NCI-H460 (cell line): ENCODE results near the gene SMIM13. TPM values are rescaled to one million over a fixed set of nuclear protein-coding genes. Genes with fewer than 3 reads are reported as not detected.

Source experiments
- DNase-seq: peaks from one replicate; pipeline ENCODE4 v3.0.0-alpha.2; 2016; ENCODE audit warnings: low read depth; ENCODE audit errors: extremely low read depth
- polyA plus RNA-seq: library from polyadenylated mRNA; depleted of rRNA; stranded (reverse); fragments of >200 nt; gene quantifications from 2 replicates; pipeline ENCODE4 v1.2.3, GENCODE V29; 2014; cell fraction: nucleus; rRNA removed
- total RNA-seq: library from RNA; depleted of rRNA; stranded (reverse); fragments of >200 nt; shearing (Covaris generic); gene quantifications from 2 replicates; pipeline ENCODE4 v1.2.3, GENCODE V29; 2014; rRNA removed

Gene SMIM13
- total RNA-seq = 38.5 and 38.9 TPM in 2 replicates
- 9.4 and 12.7 TPM in 2 replicates for polyA plus RNA-seq

DNA sequence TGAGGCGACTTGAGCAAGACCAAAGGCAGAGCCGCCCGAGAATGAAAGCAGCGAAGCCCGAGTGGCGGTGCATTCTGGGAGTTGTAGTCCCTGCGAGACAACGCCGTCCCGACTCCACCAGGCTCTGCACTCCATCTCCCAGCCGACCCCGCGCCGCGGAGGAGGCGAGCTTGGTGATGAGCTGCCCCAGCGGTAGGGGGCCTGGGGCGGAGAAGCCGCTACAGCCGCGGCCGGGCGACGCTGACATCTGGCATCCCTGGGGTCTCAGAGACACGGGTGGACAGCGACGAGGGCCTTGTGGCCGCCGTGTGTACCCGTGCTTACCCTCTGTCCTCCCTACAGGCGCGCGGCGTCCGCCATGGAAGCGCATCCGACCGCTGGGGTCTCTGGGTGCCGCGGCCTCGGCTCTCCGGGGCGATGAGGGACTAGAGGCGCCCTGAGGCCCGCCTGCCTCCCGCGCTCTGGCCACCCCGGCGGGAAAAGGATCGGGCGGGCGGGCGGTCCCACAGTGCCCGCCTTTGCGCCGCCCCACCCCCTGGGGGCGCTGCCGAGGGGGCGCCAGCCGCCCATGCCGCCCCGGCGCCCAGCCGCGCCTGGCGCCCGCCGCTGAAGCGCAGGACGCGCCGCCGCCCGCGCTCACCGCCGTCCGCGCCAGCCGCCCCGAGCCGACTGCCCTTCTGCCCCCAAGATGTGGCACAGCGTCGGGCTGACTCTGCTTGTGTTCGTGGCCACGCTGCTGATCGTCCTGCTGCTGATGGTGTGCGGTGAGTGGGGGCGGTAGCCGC, at the start of gene SMIM13:
Gene SMIM13 (plus strand): TSS at position 209 of the 785 bp plus-strand sequence. CDS start 480 bp downstream, at position 689.
- DNase-seq = peak; percentile 93

DNA sequence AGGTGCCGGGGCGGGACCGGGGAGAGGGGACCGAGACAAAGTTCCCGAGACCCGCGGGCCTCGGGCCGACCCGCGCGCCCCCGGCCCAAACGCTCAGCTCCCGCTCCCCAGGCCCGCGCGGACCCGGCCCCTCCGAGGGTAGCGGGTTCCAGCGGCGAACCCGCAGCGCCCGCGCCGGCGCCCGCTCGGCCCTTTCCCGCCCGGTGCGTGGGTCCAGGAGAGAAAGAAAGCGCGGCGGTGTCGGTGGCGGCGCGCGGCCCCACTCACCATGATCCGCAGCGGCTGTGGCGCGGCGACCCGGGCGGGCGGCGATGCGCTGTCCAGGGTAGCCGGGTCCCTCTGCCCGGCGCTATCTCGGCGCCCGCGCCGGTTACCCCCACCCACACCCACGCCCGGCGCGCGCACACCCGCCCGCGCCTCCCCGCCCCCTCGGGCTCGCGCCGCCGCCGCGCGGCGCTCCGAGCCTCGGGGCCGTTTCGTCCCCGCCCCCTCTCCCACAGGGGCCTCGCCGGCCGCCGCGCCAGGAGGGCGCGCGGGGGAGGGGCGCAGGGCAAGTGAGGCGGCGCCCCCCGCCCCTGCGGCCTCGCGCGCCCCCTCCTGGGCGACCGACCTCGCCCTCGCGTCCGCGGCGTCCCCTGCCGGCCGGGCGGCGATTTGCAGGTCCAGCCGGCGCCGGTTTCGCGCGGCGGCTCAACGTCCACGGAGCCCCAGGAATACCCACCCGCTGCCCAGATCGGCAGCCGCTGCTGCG, 49.5 kb upstream of the SMIM13 start, which contains the start of gene ELOVL2:
Gene ELOVL2 (minus strand): TSS at position 345 of the 751 bp plus-strand sequence. CDS start 75 bp downstream, at position 270.
- peak; percentile 28 for DNase-seq

DNA sequence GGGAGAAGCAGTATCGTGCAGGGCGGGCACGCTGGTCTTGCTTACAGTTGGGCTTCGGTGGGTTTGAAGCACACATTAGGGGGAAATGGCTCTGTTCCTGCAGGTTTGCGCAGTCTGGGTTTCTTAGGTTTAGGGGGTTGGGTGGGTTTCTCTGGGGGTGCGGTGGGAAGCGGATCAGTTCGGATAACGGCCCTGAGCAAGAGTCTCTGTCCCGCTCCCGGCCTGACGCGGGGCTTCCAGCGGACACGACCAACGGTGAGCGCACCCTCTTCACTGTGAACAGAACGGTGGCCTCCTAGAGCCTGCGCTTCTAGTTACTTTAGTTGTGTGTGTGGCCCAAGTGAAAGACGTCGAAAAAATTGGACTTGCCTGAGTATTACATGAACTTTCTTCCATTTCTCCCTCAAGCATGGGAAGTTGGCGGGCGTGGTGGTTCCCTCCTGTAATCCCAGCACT, 48.9 kb upstream of the SMIM13 start:
- DNase-seq = no peak

DNA sequence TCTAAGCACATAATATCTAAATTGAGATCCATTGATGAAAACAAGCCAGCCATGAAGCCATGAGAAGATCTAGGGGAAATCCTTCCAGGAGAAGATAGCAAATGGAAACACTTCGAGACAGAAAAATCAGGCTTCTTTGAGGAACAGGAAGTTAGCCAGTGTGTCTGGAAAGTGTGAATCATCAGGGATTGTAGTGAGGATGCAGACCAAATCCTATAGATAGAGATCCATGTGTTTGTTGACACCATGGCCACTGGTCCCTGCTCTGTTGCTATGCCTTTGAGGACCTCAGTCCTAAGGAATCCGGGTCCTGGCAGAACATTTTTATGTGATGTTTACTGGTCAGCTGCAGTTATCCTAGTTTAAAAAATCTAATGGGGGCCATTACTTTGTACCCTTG, 42.9 kb upstream of the SMIM13 start:
- DNase-seq = no peak

DNA sequence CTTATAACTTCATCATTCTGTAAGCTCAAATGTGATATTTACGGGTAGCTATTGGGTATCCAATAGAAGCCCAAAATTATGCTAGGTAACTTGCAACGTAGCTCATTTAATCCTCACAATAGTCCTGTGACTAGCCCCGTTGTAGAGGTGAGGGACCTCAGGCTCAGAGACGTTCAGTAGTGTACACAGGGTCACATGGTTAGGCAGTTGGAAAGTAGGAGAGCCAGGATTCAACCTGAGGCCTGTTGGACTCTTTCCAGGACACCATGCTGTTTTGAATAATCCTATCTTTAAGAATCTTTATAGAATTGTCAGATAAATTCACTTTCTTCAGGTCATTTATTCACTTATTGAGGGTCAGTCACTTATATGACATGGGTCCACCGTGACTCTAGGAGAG, 40.3 kb upstream of the SMIM13 start:
- DNase-seq = no peak

DNA sequence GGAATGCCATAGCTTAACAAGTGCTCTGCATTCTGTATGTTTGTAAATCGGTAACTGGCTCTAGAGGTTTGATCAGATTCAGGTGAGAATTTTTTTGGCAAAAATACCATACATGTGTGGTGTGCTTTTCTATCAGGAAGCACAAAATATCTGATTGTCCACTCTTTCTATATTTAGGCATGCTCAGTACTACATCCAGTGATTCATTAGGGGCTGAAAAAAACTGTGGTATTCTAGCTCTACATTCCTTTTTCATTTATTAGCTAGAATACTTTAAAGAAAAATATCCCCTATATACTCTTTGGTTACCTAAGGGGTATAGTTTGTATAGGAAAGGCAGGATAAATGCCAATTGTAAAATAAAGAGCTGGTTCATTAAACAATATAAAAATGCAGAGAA, 38.9 kb upstream of the SMIM13 start:
- no peak for DNase-seq

DNA sequence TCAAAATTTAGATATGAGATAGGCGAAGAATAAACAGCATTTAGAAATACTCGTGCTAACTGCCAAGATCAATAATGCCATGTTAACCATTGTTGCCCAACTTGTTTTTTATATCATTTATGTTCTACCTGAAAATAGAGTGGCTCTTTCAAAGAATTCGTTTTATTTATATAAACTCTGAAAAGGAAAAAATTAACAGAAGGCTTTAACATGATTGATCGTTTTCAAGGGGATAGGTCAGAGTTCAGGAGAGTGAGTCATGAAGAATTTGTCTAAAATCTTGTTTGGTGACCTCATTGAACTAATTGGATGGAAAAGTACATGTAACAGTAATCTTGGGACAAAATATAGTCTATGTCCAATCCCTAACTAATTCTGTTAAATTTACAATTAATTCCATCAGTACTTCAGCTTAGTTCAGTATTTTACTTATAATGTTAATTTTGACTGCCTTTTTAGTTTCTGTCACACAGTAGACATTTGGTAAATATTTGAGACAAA, 38.5 kb upstream of the SMIM13 start:
- no peak for DNase-seq

DNA sequence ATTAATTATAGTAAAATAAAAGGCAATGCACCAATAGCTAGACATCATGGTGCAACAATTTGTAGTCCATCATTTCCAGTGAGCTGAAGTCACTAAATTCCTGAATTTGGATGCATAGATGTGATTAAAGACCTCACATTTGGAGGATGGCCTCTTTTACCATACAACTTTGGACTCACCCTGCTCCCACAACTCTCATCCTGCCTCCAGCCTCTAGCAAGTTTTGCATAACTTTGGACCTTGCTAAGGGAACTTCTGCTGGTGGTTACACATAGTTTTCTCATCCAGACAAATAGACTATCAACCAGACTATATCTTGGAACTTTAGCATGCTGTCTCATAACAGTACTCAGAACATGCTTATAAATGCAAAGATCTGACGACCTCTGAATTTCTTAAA, 36.8 kb upstream of the SMIM13 start:
- no peak for DNase-seq

DNA sequence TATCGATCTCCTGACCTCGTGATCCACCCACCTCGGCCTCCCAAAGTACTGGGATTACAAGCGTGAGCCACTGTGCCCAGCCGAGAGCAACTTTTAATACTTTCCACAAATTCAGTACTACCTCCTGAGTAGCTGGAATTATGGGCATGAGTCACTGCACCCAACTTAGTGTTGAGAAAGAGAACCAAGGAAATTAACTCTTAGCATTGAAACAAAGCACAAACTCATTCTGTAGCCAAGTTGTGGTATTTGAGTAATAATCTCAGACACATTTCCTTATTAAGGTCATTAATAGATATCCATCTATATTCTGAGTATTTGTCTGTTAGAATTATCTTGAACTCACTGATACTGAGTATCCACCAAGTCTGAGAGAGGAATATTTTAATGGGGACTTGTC, 35.2 kb upstream of the SMIM13 start:
- no peak for DNase-seq

DNA sequence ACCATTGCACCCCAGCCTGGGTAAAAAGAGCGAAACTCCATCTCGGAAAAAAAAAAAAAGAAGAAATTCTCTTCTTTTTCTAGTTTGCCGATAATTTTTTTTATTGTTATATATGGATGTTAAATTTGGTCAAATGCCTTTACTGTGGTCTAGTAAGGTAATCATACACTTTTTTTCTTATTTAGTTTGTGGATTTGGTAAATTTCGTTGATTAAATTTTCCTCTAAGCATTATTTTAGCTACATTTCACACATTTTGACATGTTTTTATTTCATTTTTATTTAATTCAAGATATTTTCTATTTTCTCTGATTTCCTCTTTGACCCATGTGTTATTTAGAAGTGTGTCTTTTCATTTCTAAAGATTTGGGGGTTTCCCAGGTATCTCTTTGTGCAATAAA, 31.6 kb upstream of the SMIM13 start:
- no peak for DNase-seq

DNA sequence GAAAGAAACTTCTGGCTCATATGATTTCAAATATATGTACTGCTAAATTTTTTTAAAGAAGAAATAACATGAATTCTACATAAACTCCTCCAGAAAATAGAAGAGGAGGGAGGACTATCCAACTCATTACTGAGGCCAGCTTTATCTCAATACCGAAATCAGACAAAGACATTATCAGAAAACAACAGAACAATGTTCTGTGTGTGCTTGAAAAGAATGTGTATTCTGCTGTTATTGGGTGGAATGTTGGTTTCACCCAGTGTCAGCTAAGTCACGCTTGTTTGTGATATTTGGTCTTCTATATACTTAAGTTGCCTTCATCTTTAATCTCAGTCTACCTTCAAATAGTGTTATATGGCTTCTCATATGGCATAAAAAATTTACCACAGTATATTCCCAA, 30.9 kb upstream of the SMIM13 start:
- no peak for DNase-seq

DNA sequence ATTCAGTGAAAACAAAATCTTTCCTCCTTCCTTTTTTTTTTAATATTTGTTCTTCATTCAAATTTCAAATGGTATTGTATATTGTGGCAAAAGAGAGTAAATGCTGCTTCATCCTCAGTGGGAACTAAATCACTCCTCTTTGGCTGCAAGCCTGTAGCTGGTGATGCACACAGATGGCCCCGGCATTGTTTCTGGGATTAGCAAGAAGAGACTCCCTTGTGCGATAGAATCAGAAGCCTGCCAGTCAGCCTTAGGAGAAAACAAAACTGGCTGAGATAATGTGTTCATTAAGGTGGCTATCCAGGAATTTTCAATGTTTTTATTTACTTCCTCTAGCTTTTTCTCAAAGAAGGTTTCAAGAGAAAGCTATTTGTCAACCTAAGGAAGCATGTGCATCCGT, 28.8 kb upstream of the SMIM13 start:
- DNase-seq = no peak

DNA sequence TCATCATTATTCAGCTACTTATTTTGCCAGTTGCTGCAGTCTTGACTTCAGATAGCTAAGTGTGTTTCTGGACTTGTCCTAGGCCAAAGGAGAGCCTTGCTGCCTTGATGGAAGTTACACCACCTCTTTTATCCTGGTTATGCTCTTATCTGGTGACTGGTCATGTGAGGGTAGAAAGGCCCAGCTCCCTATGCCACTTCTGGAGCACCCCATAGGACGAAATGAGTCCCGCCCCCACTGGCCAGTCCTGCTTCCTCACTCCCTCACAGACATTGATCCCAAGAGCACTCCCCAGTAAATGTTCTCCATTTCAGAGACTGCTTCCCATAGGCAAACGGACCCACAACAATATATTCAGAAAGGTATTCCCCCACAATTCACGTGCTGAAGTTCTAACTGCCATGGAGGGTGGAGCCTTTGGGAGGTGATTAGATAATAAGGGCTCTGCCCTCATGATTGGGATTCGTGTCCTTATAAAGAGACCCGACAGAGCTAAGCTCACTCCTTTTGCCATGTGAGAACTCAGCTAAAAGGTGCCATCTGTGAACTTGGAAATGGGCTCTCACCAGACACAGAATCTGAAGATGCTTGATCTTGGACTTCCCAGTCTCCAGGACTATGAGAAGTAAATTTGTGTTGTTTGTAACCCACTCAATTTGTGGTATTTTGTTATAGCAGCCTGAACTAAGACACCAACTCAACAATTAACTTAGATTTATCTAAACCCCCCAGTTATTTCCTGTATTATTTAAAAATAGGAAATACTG, 28.0 kb upstream of the SMIM13 start:
- DNase-seq = no peak

DNA sequence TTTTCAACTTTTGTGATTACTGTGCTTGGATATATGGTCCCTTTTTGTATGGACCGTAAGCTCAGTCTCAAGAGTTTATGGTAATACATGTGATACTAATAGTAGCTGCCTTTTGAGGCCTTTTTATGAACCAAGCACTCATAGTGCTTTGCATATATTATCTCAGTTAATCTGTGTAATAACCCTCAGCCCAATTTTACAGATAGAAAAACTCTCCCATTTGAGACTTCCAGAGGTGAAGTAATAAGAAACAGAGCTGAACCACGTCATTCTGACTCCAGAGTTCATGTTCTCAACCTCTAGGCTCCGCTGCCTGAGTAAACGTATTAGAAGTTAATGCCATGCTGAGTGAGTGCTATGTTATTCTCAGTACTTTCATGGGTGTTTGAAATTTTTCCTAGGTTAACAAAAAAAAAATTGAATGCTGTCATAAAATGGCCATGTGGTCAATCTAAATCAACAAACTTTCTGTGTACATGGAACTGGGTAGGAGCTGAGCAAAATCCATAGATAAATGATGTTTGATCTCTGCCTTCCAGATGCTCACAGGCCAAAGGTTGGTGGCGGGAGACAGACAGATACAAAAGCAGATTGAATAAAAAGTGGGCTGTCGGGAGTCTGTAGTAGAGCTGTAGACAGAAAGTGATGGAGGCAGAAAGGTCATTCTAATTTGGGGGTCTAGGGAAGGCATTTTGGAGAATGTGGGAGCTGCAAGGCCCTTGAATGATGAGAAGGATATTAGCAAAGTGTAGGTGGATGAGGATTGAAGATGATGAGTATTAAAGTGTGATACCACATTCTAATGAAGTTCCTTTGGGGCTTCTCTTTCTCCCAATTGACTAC, 26.9 kb upstream of the SMIM13 start:
- no peak for DNase-seq

DNA sequence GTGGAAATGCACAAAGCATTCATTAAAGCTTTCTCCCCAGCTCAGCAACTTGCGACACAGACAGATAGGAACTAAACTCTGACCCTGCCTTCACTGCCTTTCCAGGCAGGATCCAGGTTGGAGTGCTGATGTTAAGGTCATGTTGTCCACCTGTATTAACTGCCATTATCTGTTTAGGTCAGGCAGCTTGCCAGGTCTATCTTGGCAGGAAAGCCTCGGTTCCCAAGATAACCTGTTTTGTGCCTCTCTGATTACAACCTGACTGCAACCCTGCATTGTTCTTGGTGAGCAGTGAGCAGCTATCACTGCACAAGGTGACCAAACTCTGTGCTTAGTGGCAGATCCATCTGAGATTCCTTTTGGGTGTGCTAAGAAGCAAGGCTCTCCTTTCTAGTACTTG, 26.3 kb upstream of the SMIM13 start:
- no peak for DNase-seq

DNA sequence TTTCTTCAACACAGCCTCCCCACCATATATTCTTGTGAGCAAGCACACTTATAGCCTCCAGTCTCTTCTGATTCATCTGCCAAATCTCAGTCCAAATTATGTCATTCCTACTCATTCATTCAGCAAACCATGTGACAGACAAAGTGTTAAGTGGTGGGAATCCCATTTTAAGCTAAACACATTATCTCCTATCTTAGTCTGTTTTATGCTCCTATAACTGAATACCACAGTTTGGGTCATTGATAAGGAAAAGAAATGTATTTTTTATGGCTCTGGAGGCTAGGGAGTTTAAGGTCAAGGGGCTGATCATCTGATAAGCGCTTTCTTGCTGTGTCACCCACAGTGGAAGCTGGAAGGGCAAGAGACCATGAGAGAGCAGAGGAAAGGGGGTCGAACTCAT, 23.9 kb upstream of the SMIM13 start:
- DNase-seq = no peak

DNA sequence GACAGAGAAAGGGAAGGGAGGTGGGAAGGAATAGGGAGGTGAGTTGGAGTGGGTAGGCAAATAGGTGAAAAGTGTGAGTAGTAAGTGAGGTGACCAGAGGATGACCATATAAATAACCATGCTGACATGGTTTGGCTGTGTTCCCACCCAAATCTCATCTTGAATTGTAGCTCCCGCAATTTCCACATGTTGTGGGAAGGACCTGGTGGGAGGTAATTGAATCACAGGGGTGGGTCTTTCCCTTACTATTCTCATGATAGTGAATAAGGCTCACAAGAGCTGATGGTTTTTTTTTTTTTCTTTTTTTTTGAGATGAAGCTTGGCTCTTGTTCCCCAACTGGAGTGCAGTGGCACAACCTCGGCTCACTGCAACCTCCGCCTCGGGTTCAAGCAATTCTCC, 21.5 kb upstream of the SMIM13 start:
- no peak for DNase-seq

DNA sequence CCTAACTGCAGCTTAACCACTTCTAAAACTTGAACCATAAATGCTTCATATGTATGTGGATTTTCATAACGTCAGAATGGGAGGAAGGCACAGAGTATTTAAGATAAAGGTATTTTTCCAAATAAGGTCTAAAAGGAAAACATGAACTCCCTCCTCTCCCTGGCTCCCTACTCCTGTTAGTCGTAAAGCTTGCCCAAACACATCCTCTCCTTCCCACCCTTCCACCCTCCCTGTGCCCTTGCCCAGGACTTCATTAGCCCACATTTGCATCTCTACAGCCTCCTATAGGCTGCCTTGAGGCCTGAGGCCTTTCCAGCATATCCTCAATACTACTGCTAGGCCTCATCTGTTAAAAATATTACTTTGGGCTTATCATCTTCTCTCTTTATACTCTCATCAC, 17.1 kb upstream of the SMIM13 start:
- DNase-seq = no peak

DNA sequence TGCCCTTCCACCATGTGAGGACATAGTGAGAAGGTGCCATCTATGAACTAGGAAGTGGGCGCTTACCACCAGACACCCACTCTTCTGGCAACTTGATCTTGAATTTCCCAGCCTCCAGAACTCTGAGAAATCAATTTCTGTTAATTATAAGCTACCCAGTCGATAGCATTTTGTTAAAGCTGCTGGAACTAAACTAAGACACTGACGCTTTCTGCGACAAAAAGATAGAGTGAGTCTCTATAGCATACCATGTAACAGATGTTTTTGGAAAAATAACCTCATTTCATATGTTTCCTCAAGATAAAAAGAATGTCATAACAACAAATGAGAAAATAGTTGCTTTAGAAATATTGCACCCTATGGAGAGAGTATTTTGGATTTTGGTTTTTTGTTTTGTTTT, 15.4 kb upstream of the SMIM13 start:
- DNase-seq = no peak

DNA sequence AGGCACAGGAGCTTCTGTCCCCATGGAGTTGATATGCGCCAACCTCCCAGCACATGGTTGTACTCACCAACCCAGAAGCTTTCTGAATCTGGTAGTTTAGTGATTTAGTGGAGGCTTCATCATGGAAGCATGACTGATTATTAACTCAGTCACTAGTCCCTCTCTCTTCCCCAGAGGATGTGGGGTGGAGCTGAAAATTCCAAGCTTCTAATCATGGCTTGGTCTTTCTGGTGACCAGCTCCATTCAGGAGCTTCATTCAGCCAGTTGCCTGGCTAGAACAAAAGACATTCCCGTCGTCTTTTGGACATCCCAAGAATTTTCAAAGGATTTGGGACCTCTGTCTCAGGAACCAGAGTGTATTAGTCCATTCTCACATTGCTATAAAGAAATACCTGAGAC, 13.3 kb upstream of the SMIM13 start:
- no peak for DNase-seq
